GM06990 (cell line): ENCODE data around the gene TEX10.

ENCODE experiments used
- DNase-seq: peaks from one replicate; pipeline ENCODE4 v3.0.0-alpha.2; 2011; ENCODE audit not compliant: insufficient read length; ENCODE audit errors: extremely low read depth
- H3K27me3 ChIP-seq: replicated peaks from 2 replicates; pipeline ENCODE4 v1.6.0; 2011; ENCODE audit warnings: low read length; ENCODE audit not compliant: control insufficient read depth, insufficient read depth
- H3K36me3 ChIP-seq: 2 replicates; pipeline ENCODE4 v1.5.1; 2011; ENCODE audit warnings: low read length; ENCODE audit not compliant: control insufficient read depth, insufficient read depth
- H3K4me3 ChIP-seq: replicated peaks from 2 replicates; pipeline ENCODE4 v1.5.1; 2011; ENCODE audit warnings: low read depth, mild to moderate bottlenecking, control low read depth, low read length
- CTCF ChIP-seq: IDR thresholded peaks from 2 replicates; pipeline ENCODE4 v1.5.1; 2011; ENCODE audit warnings: low read length, control low read depth, mild to moderate bottlenecking, inconsistent platforms; ENCODE audit not compliant: insufficient read depth, poor library complexity, severe bottlenecking

The TEX10 gene

GRCh38 chr9:100268271-100268670 lies 84.5 kb downstream of the TEX10 start:
- peaks cover 8% of the 10 kb centered on the region for H3K36me3 ChIP-seq
- no peak for TF ChIP-seq CTCF
- no peak for DNase-seq
- no peaks in the 10 kb centered on the region for H3K27me3 ChIP-seq
- no peak overlapping the region for H3K4me3 ChIP-seq

- TF ChIP-seq CTCF: no peak
- Histone ChIP-seq H3K27me3 (no peaks in the 10 kb centered on the region), H3K36me3 (peaks cover 1% of the 10 kb centered on the region; the same call in 1 of the 2 replicates), H3K4me3 (no peak overlapping the region)
- DNase-seq: no peak
These were observed 85.5 kb downstream of the TEX10 start for GRCh38 chr9:100267211-100267610.
